Mesodermal cell (in vitro differentiated cells): ENCODE measurements around the gene TMC4.
A peak's percentile ranks its signal among the peaks of the same experiment; 100 is the strongest.

Experiments used
- H3K27ac ChIP-seq: 2 replicates; pipeline ENCODE4 v1.7.0; 2013; ENCODE audit warnings: mild to moderate bottlenecking, low read depth, low read length, moderate library complexity; ENCODE audit not compliant: severe bottlenecking
- H3K36me3 ChIP-seq: 2 replicates; pipeline ENCODE4 v1.7.1; 2013; ENCODE audit warnings: mild to moderate bottlenecking, low read length, moderate library complexity; ENCODE audit not compliant: control insufficient read depth, insufficient read depth
- H3K4me1 ChIP-seq: one replicate; pipeline ENCODE4 v1.7.1; 2013; ENCODE audit warnings: mild to moderate bottlenecking, low read length; ENCODE audit not compliant: insufficient read depth, control insufficient read depth, poor library complexity, severe bottlenecking
- H3K4me3 ChIP-seq: 2 replicates; pipeline ENCODE4 v1.7.0; 2013; ENCODE audit warnings: low read length, control low read depth, mild to moderate bottlenecking; ENCODE audit not compliant: insufficient read depth, poor library complexity, severe bottlenecking; ENCODE audit errors: extremely low read depth
- H3K9me3 ChIP-seq: 2 replicates; pipeline ENCODE4 v1.7.1; 2013; ENCODE audit warnings: mild to moderate bottlenecking, low read length, moderate library complexity; ENCODE audit not compliant: control insufficient read depth
- WGBS, 2 experiments: methylation state at CpG; one replicate each; pipeline ENCODE4 v1.1.5; 2013; ENCODE audit warnings: missing lambda C conversion rate in 2 of 2; ENCODE audit not compliant: insufficient coverage in 2 of 2; 5-methylcytosine and 5-hydroxymethylcytosine counted together

Gene TMC4

GRCh38 chr19:54127688-54128440, 45.1 kb downstream of the TMC4 start:
- H3K27ac ChIP-seq, result no peak overlapping the region
- no peaks in the 10 kb centered on the region for H3K9me3 ChIP-seq
- H3K4me1 ChIP-seq, result no peaks in the 10 kb centered on the region
- H3K4me3 ChIP-seq, result no peak overlapping the region
- peaks cover 86% of the 10 kb centered on the region for H3K36me3 ChIP-seq
- 89 to 95% methylated on average over 41 to 42 of the region's 44 CpGs for WGBS, 2 experiments

DNA sequence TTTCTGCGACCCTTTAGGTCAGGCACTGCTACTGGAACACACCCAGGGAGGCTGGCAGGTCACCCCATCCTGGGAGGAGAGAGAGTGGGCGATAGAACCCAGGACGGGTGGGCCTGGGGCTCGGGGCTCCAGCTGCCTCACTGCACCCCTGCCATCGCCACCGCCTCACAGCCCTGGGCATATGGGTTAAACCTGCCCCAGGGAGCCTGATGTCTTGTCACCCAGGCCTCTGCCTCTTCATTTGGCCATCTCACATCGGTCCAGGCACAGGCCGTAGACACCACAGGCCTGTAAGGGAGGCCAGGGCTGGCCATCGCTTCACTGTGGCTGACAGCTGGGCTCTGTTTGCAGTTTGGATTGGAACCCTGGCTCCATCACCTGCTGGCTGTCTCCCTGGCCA, 47.2 kb downstream of the TMC4 start:
- Histone ChIP-seq H3K4me3 (no peak overlapping the region), H3K36me3 (peaks cover 82% of the 10 kb centered on the region)
- WGBS, 2 experiments, result 90 to 93% methylated on average over 9 of the region's 9 CpGs

GRCh38 chr19:54124393-54124792, 48.6 kb downstream of the TMC4 start:
- Histone ChIP-seq H3K36me3 (peaks cover 84% of the 10 kb centered on the region), H3K4me3 (no peak overlapping the region), H3K4me1 (no peaks in the 10 kb centered on the region), H3K9me3 (no peaks in the 10 kb centered on the region), H3K27ac (no peak overlapping the region)
- WGBS, 2 experiments, result 88 to 93% methylated on average over 17 to 19 of the region's 19 CpGs

More for the DNA sequence above, 47.2 kb downstream of the TMC4 start:
- H3K27ac ChIP-seq, result no peak overlapping the region
- no peaks in the 10 kb centered on the region for H3K4me1 ChIP-seq
- H3K9me3 ChIP-seq, result no peaks in the 10 kb centered on the region

DNA sequence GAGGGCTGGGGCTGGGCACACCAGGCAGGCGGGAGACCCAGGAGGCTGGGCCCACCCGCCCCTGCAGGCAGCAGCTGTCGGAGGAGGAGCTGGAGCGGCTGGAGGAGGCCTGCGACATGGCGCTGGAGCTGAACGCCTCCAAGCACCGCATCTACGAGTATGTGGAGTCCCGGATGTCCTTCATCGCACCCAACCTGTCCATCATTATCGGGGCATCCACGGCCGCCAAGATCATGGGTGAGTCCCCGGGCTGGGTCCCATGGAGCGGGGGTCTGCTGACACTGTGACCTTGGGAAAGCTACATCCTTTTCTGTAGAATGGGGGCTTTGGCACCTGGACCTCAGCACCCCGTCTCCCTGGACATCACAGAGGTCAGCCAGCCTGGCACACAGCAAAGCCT, 49.3 kb downstream of the TMC4 start:
- H3K4me3 ChIP-seq, result no peak overlapping the region
- peaks cover 84% of the 10 kb centered on the region for H3K36me3 ChIP-seq
- no peaks in the 10 kb centered on the region for H3K9me3 ChIP-seq
- WGBS, 2 experiments, result 92 to 98% methylated on average over 16 to 17 of the region's 17 CpGs
- H3K27ac ChIP-seq, result no peak overlapping the region
- H3K4me1 ChIP-seq, result no peaks in the 10 kb centered on the region

- H3K4me3 ChIP-seq, result no peak overlapping the region
- H3K4me1 ChIP-seq, result peaks cover 3% of the 10 kb centered on the region
- 91 to 95% methylated on average over 8 to 10 of the region's 10 CpGs for WGBS, 2 experiments
- peaks cover 73% of the 10 kb centered on the region for H3K36me3 ChIP-seq
- H3K9me3 ChIP-seq, result no peaks in the 10 kb centered on the region
- no peak overlapping the region for H3K27ac ChIP-seq
Measured at GRCh38 chr19:54121259-54121658, 51.7 kb downstream of the TMC4 start.

- peaks cover 9% of the 10 kb centered on the region for H3K4me1 ChIP-seq
- H3K27ac ChIP-seq, result peak within 1 kb of the TSS; percentile 81
- H3K36me3 ChIP-seq, result peaks cover 58% of the 10 kb centered on the region
- WGBS, 2 experiments, result 0% methylated on average over 47 to 60 of the region's 60 CpGs
- no peaks in the 10 kb centered on the region for H3K9me3 ChIP-seq
- H3K4me3 ChIP-seq, result peak within 1 kb of the TSS; percentile 75
Measured at GRCh38 chr19:54115109-54116063, 57.6 kb downstream of the TMC4 start, which contains the start of the genes PRPF31 and TFPT. PRPF31 (plus strand) TSS chr19:54115754; CDS start chr19:54118279, 2,525 bp downstream. TFPT (minus strand) TSS chr19:54115657; CDS start chr19:54115269, 388 bp downstream.

DNA sequence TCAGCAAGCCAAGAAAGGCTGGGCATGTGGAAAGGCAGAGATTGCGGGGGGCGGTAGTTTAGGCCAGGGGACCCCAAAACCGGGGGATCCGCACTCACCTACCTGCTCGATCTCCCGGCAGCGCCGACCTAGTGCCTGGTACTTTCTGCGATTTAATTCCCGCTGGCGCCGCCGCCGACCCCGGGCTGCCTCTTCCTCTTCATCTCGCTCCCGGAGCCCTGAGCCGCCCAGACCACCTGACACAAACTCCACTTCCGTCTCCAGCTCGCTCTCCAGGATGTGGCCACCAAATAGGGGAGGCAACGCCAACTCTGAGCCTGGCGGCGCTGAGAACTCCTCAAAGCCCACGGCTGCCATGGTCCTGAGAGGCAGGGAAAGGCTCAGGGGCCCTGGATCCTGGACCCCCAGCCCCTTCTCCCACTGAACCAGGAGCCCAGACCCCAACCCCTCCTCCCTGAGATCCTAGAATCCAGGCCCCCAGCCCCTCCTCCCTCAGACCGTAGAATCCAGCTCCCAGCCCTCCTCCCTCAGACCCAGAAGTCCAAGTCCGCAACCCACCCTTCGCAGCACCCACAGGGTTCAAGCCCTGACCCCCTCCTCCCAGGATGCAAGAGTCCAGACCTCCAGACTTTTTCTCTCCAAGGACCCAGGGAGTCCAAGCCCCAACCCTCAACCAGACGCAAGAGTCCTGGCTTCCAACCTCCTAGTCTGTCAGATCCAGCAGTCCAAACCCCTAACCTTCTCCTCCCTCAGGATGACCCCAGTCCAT, 58.4 kb downstream of the TMC4 start:
- peaks cover 58% of the 10 kb centered on the region for H3K36me3 ChIP-seq
- H3K27ac ChIP-seq, result no peak overlapping the region
- peaks cover 9% of the 10 kb centered on the region for H3K4me1 ChIP-seq
- 26 to 34% methylated on average over 20 to 28 of the region's 28 CpGs for WGBS, 2 experiments
- peak overlapping the region; percentile 75 for H3K4me3 ChIP-seq
- no peaks in the 10 kb centered on the region for H3K9me3 ChIP-seq
